ENCODE measurements around the gene CARHSP1.

The CARHSP1 gene

GRCh38 chr16:8893976-8894690 lies 25.3 kb upstream of the CARHSP1 start:
- H3K9ac ChIP-seq (ENCODE audit: low read depth in 1 of 2, low read length in 2 of 2): no peak overlapping the region
- no peaks in the 10 kb centered on the region for H3K27me3 ChIP-seq (ENCODE audit: control insufficient read depth in 2 of 2, insufficient read depth in 2 of 2, low read length in 2 of 2)
- no peak overlapping the region for H3K4me3 ChIP-seq (ENCODE audit: low read length in 2 of 2)
- peaks cover 71 to 89% of the 10 kb centered on the region in 2 donors for H3K36me3 ChIP-seq (ENCODE audit: control insufficient read depth in 2 of 2, insufficient read depth in 2 of 2, low read length in 2 of 2)
- H3K4me1 ChIP-seq (ENCODE audit: control insufficient read depth in 2 of 2, insufficient read depth in 2 of 2, low read length in 2 of 2): peaks cover 0 to 3% of the 10 kb centered on the region in 2 donors
- H3K27ac ChIP-seq (ENCODE audit: low read depth in 2 of 2, low read length in 2 of 2): no peak overlapping the region
- H3K9me3 ChIP-seq (ENCODE audit: control insufficient read depth in 2 of 2, low read length in 2 of 2): no peaks in the 10 kb centered on the region

GRCh38 chr16:8893426-8893825 lies 24.6 kb upstream of the CARHSP1 start:
- no peaks in the 10 kb centered on the region for H3K27me3 ChIP-seq (ENCODE audit: control insufficient read depth in 2 of 2, insufficient read depth in 2 of 2, low read length in 2 of 2)
- H3K4me3 ChIP-seq (ENCODE audit: low read length in 2 of 2): no peak overlapping the region
- no peak overlapping the region for H3K9ac ChIP-seq (ENCODE audit: low read depth in 1 of 2, low read length in 2 of 2)
- H3K9me3 ChIP-seq (ENCODE audit: control insufficient read depth in 2 of 2, low read length in 2 of 2): no peaks in the 10 kb centered on the region
- no peak overlapping the region for H3K27ac ChIP-seq (ENCODE audit: low read depth in 2 of 2, low read length in 2 of 2)
- H3K4me1 ChIP-seq (ENCODE audit: control insufficient read depth in 2 of 2, insufficient read depth in 2 of 2, low read length in 2 of 2): peaks cover 0 to 3% of the 10 kb centered on the region in 2 donors
- H3K36me3 ChIP-seq (ENCODE audit: control insufficient read depth in 2 of 2, insufficient read depth in 2 of 2, low read length in 2 of 2): peaks cover 64 to 82% of the 10 kb centered on the region in 2 donors

- H3K9ac ChIP-seq (ENCODE audit: low read depth in 1 of 2, low read length in 2 of 2): no peak overlapping the region
- no peak overlapping the region for H3K27ac ChIP-seq (ENCODE audit: low read depth in 2 of 2, low read length in 2 of 2)
- no peaks in the 10 kb centered on the region for H3K27me3 ChIP-seq (ENCODE audit: control insufficient read depth in 2 of 2, insufficient read depth in 2 of 2, low read length in 2 of 2)
- H3K9me3 ChIP-seq (ENCODE audit: control insufficient read depth in 2 of 2, low read length in 2 of 2): no peaks in the 10 kb centered on the region
- peaks cover 0 to 3% of the 10 kb centered on the region in 2 donors for H3K4me1 ChIP-seq (ENCODE audit: control insufficient read depth in 2 of 2, insufficient read depth in 2 of 2, low read length in 2 of 2)
- peaks cover 55 to 72% of the 10 kb centered on the region in 2 donors for H3K36me3 ChIP-seq (ENCODE audit: control insufficient read depth in 2 of 2, insufficient read depth in 2 of 2, low read length in 2 of 2)
- H3K4me3 ChIP-seq (ENCODE audit: low read length in 2 of 2): no peak overlapping the region
Observed at GRCh38 chr16:8892101-8892575, 23.3 kb upstream of the CARHSP1 start.

- peaks cover 44 to 60% of the 10 kb centered on the region in 2 donors for H3K36me3 ChIP-seq (ENCODE audit: control insufficient read depth in 2 of 2, insufficient read depth in 2 of 2, low read length in 2 of 2)
- no peaks in the 10 kb centered on the region for H3K9me3 ChIP-seq (ENCODE audit: control insufficient read depth in 2 of 2, low read length in 2 of 2)
- H3K27ac ChIP-seq (ENCODE audit: low read depth in 2 of 2, low read length in 2 of 2): no peak overlapping the region
- peaks cover 6 to 12% of the 10 kb centered on the region in 2 donors for H3K4me1 ChIP-seq (ENCODE audit: control insufficient read depth in 2 of 2, insufficient read depth in 2 of 2, low read length in 2 of 2)
- no peak overlapping the region for H3K4me3 ChIP-seq (ENCODE audit: low read length in 2 of 2)
- H3K27me3 ChIP-seq (ENCODE audit: control insufficient read depth in 2 of 2, insufficient read depth in 2 of 2, low read length in 2 of 2): no peaks in the 10 kb centered on the region
- no peak overlapping the region for H3K9ac ChIP-seq (ENCODE audit: low read depth in 1 of 2, low read length in 2 of 2)
Observed at GRCh38 chr16:8890549-8890921, 21.7 kb upstream of the CARHSP1 start.

- Histone ChIP-seq H3K4me3 (ENCODE audit: low read length in 2 of 2) (no peak overlapping the region), H3K4me1 (ENCODE audit: control insufficient read depth in 2 of 2, insufficient read depth in 2 of 2, low read length in 2 of 2) (peaks cover 11 to 17% of the 10 kb centered on the region in 2 donors), H3K9me3 (ENCODE audit: control insufficient read depth in 2 of 2, low read length in 2 of 2) (no peaks in the 10 kb centered on the region), H3K9ac (ENCODE audit: low read depth in 1 of 2, low read length in 2 of 2) (no peak overlapping the region), H3K27me3 (ENCODE audit: control insufficient read depth in 2 of 2, insufficient read depth in 2 of 2, low read length in 2 of 2) (no peaks in the 10 kb centered on the region), H3K27ac (ENCODE audit: low read depth in 2 of 2, low read length in 2 of 2) (no peak overlapping the region), H3K36me3 (ENCODE audit: control insufficient read depth in 2 of 2, insufficient read depth in 2 of 2, low read length in 2 of 2) (peaks cover 38 to 55% of the 10 kb centered on the region in 2 donors)
Observed at GRCh38 chr16:8889893-8890548, 21.2 kb upstream of the CARHSP1 start.

GRCh38 chr16:8888951-8889892 lies 20.4 kb upstream of the CARHSP1 start:
- peaks cover 32 to 47% of the 10 kb centered on the region in 2 donors for H3K36me3 ChIP-seq (ENCODE audit: control insufficient read depth in 2 of 2, insufficient read depth in 2 of 2, low read length in 2 of 2)
- H3K27ac ChIP-seq (ENCODE audit: low read depth in 2 of 2, low read length in 2 of 2): no peak overlapping the region
- no peak overlapping the region for H3K4me3 ChIP-seq (ENCODE audit: low read length in 2 of 2)
- no peaks in the 10 kb centered on the region for H3K9me3 ChIP-seq (ENCODE audit: control insufficient read depth in 2 of 2, low read length in 2 of 2)
- no peak overlapping the region for H3K9ac ChIP-seq (ENCODE audit: low read depth in 1 of 2, low read length in 2 of 2)
- no peaks in the 10 kb centered on the region for H3K27me3 ChIP-seq (ENCODE audit: control insufficient read depth in 2 of 2, insufficient read depth in 2 of 2, low read length in 2 of 2)
- peaks cover 19 to 25% of the 10 kb centered on the region in 2 donors for H3K4me1 ChIP-seq (ENCODE audit: control insufficient read depth in 2 of 2, insufficient read depth in 2 of 2, low read length in 2 of 2)

GRCh38 chr16:8887952-8888560 lies 19.2 kb upstream of the CARHSP1 start:
- Histone ChIP-seq H3K9me3 (ENCODE audit: control insufficient read depth in 2 of 2, low read length in 2 of 2) (no peaks in the 10 kb centered on the region), H3K4me1 (ENCODE audit: control insufficient read depth in 2 of 2, insufficient read depth in 2 of 2, low read length in 2 of 2) (peaks cover 22 to 27% of the 10 kb centered on the region in 2 donors), H3K36me3 (ENCODE audit: control insufficient read depth in 2 of 2, insufficient read depth in 2 of 2, low read length in 2 of 2) (peaks cover 20 to 36% of the 10 kb centered on the region in 2 donors), H3K27ac (ENCODE audit: low read depth in 2 of 2, low read length in 2 of 2) (no peak overlapping the region), H3K9ac (ENCODE audit: low read depth in 1 of 2, low read length in 2 of 2) (no peak overlapping the region), H3K4me3 (ENCODE audit: low read length in 2 of 2) (no peak overlapping the region), H3K27me3 (ENCODE audit: control insufficient read depth in 2 of 2, insufficient read depth in 2 of 2, low read length in 2 of 2) (no peaks in the 10 kb centered on the region)

GRCh38 chr16:8887431-8887765 lies 18.6 kb upstream of the CARHSP1 start:
- H3K27me3 ChIP-seq (ENCODE audit: control insufficient read depth in 2 of 2, insufficient read depth in 2 of 2, low read length in 2 of 2): no peaks in the 10 kb centered on the region
- no peak overlapping the region for H3K27ac ChIP-seq (ENCODE audit: low read depth in 2 of 2, low read length in 2 of 2)
- H3K9me3 ChIP-seq (ENCODE audit: control insufficient read depth in 2 of 2, low read length in 2 of 2): no peaks in the 10 kb centered on the region
- H3K4me3 ChIP-seq (ENCODE audit: low read length in 2 of 2): no peak overlapping the region
- peaks cover 20 to 30% of the 10 kb centered on the region in 2 donors for H3K36me3 ChIP-seq (ENCODE audit: control insufficient read depth in 2 of 2, insufficient read depth in 2 of 2, low read length in 2 of 2)
- H3K9ac ChIP-seq (ENCODE audit: low read depth in 1 of 2, low read length in 2 of 2): no peak overlapping the region
- peaks cover 22 to 27% of the 10 kb centered on the region in 2 donors for H3K4me1 ChIP-seq (ENCODE audit: control insufficient read depth in 2 of 2, insufficient read depth in 2 of 2, low read length in 2 of 2)

GRCh38 chr16:8886593-8887430 lies 18.0 kb upstream of the CARHSP1 start:
- Histone ChIP-seq H3K36me3 (ENCODE audit: control insufficient read depth in 2 of 2, insufficient read depth in 2 of 2, low read length in 2 of 2) (peaks cover 14 to 26% of the 10 kb centered on the region in 2 donors), H3K27me3 (ENCODE audit: control insufficient read depth in 2 of 2, insufficient read depth in 2 of 2, low read length in 2 of 2) (no peaks in the 10 kb centered on the region), H3K9ac (ENCODE audit: low read depth in 1 of 2, low read length in 2 of 2) (no peak overlapping the region), H3K9me3 (ENCODE audit: control insufficient read depth in 2 of 2, low read length in 2 of 2) (no peaks in the 10 kb centered on the region), H3K4me3 (ENCODE audit: low read length in 2 of 2) (no peak overlapping the region), H3K27ac (ENCODE audit: low read depth in 2 of 2, low read length in 2 of 2) (no peak overlapping the region), H3K4me1 (ENCODE audit: control insufficient read depth in 2 of 2, insufficient read depth in 2 of 2, low read length in 2 of 2) (peaks cover 22 to 24% of the 10 kb centered on the region in 2 donors)
